ENCODE data around the gene PSMF1. TPM values are rescaled to one million over a fixed set of nuclear protein-coding genes. Genes with fewer than 3 reads are reported as not detected.

The PSMF1 gene
- total RNA-seq, 4 donors from 2014 or later, result 11.5 to 91.6 (median 54.5) TPM

- H3K4me1 ChIP-seq, result no peaks in the 10 kb centered on the region
- H3K4me3 ChIP-seq, result no peak overlapping the region
- no peak for TF ChIP-seq POLR2A (IDR thresholded peaks at IDR 0.05)
- TF ChIP-seq, protein P1, sequence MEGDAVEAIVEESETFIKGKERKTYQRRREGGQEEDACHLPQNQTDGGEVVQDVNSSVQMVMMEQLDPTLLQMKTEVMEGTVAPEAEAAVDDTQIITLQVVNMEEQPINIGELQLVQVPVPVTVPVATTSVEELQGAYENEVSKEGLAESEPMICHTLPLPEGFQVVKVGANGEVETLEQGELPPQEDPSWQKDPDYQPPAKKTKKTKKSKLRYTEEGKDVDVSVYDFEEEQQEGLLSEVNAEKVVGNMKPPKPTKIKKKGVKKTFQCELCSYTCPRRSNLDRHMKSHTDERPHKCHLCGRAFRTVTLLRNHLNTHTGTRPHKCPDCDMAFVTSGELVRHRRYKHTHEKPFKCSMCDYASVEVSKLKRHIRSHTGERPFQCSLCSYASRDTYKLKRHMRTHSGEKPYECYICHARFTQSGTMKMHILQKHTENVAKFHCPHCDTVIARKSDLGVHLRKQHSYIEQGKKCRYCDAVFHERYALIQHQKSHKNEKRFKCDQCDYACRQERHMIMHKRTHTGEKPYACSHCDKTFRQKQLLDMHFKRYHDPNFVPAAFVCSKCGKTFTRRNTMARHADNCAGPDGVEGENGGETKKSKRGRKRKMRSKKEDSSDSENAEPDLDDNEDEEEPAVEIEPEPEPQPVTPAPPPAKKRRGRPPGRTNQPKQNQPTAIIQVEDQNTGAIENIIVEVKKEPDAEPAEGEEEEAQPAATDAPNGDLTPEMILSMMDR (IDR thresholded peaks at IDR 0.05), result no peak
- H3K27me3 ChIP-seq, result no peaks in the 10 kb centered on the region
- no peaks in the 10 kb centered on the region for H3K36me3 ChIP-seq
- H3K27ac ChIP-seq, result no peak overlapping the region
- no peaks in the 10 kb centered on the region for H3K9me3 ChIP-seq
- DNase-seq, result no peak
- intact Hi-C loops (cut with DNase I; ENCODE audit: low total_unique reads), result no loop called here
Measured at GRCh38 chr20:1083431-1084080, 34.8 kb upstream of the PSMF1 start.

DNA sequence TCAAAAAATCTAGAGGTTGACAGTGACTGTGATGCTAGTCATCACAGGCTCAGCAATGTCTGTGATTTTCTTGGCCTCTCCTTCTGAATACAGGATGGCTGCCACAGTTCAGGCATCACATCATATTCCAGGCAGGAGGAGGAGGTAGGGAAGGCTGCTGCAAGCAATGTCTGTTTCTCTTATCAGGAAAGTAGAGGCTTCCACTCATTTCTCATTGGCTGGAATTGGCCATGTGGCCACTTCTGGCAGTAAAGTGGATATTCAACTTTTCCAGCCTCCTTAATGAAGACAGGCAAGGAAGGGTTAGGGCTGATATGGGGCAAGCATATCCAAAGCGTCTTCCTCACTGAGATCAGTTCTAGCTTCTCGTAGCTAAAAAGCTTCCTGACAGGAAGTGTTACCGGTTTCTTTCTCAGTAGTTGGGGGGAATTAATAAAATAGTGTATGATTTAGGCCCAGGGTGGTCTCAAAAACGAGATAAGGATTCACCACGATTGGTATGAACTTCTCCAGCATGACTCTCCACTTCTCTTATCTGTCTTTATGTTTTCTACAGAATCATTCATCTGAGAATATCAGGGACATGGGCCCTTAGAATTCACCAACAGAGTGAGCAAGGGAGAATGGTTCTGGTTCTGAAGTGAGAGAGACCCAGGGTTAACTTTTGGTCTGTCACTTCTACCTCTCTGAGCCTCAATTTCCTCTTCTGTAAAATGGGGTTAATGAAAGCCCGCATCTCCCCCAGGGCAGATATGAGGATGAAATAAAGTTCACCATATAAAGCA, 32.7 kb upstream of the PSMF1 start:
- intact Hi-C loops (cut with DNase I; ENCODE audit: low total_unique reads), result no loop called here
- Histone ChIP-seq H3K4me3 (no peak overlapping the region), H3K27me3 (no peaks in the 10 kb centered on the region), H3K27ac (no peak overlapping the region), H3K4me1 (no peaks in the 10 kb centered on the region), H3K36me3 (no peaks in the 10 kb centered on the region), H3K9me3 (no peaks in the 10 kb centered on the region)
- DNase-seq, result no peak
- no peak for TF ChIP-seq POLR2A (IDR thresholded peaks at IDR 0.05)
- TF ChIP-seq, protein P1 (IDR thresholded peaks at IDR 0.05), result no peak

GRCh38 chr20:1086277-1087213, 31.9 kb upstream of the PSMF1 start:
- H3K27ac ChIP-seq, result no peak overlapping the region
- intact Hi-C loops (cut with DNase I; ENCODE audit: low total_unique reads), result no loop called here
- no peaks in the 10 kb centered on the region for H3K4me1 ChIP-seq
- TF ChIP-seq, protein P1 (IDR thresholded peaks at IDR 0.05), result no peak
- no peak for TF ChIP-seq POLR2A (IDR thresholded peaks at IDR 0.05)
- H3K27me3 ChIP-seq, result no peaks in the 10 kb centered on the region
- no peaks in the 10 kb centered on the region for H3K9me3 ChIP-seq
- no peak for DNase-seq
- no peak overlapping the region for H3K4me3 ChIP-seq
- no peaks in the 10 kb centered on the region for H3K36me3 ChIP-seq

- intact Hi-C loops (cut with DNase I; ENCODE audit: low total_unique reads), result no loop called here
- no peaks in the 10 kb centered on the region for H3K27me3 ChIP-seq
- TF ChIP-seq, protein P1 (IDR thresholded peaks at IDR 0.05), result no peak
- TF ChIP-seq POLR2A (IDR thresholded peaks at IDR 0.05), result no peak
- DNase-seq, result no peak
- H3K9me3 ChIP-seq, result no peaks in the 10 kb centered on the region
- H3K27ac ChIP-seq, result no peak overlapping the region
- H3K4me1 ChIP-seq, result no peaks in the 10 kb centered on the region
- H3K4me3 ChIP-seq, result no peak overlapping the region
- H3K36me3 ChIP-seq, result no peaks in the 10 kb centered on the region
Measured at GRCh38 chr20:1087311-1087905, 31.0 kb upstream of the PSMF1 start.
